Measurements from ENCODE around the gene ZDHHC16.
"Not testable (repeated sequence)": the region's sequence is repeated elsewhere in the genome, so short reads cannot be mapped to it uniquely, and the experiment has no call there.

The ZDHHC16 gene

DNA sequence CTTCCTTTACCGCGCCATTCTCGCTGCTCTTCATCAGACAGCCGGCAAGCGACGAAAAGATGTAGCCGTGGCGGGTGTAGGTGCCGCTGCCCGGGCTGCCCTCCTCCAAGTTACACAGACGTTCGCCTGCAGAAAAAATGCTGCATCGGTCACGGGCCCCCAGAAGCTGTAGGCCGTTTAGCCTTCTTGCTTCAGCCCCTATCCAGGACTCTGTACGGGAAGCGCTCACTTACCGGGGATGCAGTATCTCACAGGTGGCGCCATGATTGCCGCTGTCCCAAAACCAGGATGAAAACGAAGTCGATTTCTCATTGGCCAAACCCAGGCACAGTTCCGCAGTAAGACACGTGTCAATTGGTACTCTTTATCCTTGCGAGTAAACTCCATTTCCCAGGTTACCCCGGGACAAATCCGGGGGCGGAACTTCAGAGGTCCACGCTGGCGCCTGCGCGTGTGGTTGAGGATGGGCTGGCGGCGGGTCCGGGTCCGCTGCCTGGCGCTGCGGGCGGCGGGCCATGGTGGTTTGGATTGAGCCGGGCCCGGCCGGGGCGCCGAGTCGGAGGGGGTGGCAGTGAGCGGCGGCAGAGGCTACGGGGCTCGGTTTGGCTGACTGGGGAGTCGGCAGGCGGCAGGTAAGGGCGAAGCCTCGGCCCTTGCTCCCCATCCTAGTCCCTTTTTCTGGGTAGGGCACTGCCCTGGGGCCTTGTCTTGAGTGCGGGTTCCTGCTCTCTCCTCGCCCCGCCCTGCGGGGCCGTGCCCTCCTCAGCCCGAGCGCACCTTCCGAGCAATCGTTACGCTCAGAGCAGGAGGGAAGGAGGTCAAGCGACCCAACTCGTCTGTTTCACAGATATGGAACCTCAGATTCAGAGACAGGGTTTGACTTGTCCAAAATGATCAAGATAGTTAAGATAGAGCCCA is at the start of gene ZDHHC16, which contains the start of gene EXOSC1:
ZDHHC16 (plus strand) TSS at position 454 of the 918 bp plus-strand sequence. CDS start 5,501 bp downstream, outside the sequence.
EXOSC1 (minus strand) TSS at position 285 of the 918 bp plus-strand sequence; CDS start at position 264, 21 bp downstream.
- DNase-seq (ENCODE audit: low spot score): peak; percentile 98

DNA sequence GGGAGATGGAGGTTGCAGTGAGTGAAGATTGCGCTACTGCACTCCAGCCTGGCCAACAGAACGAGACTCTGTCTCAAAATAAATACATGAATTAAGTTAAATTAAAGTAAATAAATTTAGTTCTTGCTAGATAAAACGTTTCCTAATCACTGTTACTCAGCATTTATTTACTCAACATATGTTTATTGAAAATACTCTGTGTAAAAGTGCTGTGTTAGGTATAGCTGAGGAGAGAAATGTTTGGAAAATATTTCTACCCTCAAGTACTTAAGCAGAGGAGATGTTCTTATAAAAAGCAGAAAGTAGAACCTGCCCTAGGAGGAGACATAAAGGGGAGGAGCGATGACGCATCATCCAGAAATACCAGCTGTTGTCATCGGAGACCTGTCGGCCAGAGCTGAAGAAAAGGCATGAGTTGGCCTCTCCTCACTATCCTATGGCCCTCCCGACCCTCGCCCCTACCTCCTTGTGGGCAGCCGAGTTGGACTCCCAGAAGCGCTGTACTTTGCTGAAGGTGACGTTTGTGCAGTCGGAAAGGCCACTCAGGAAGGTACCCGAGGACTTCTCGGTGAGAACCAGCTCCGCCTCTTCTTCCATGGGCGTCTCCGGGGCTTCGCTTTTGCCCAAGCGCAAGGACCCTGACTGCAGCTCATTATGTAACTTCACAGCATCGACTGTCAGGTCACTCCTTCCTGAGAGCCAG is 46.0 kb upstream of the ZDHHC16 start:
- no peak for DNase-seq (ENCODE audit: low spot score)

DNA sequence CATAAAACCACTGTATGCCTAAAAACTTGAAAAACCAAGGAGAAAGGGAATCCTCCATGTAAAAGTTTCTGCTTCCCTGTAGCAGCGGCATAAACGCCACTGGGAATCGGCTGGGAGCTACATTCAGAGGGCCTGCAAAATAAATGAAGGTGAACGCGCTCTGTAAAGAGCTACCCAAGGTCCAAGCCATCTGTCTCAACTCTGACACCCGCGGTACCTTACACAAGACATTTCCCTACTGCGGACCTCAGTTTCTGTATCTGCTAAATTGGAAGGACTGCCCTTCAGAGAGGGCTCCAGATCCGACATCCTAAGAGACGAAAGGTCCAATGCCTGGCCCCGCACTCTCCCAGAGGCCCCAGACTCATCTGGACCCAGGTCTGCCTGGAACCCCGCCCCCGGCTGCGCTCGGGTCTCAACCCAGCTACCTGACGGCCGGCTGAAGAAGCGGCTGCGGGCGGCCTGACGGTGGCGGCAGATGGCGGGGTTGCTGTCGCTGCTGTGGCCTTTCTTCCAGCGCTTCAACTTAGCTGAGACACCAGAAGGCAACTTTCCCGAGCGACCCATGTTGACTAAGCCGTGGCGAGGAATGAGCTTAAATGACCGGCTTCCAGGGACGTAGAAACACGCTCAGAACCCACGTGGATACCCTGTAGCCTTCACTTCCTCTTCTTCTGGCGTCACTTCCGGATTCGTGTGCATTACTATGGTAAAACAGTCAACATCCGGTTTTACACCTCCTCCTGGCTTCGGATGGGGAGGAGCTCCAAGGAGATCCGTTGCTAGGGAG is 45.1 kb upstream of the ZDHHC16 start, which contains the start of gene RRP12:
RRP12 (minus strand) TSS at position 676 of the 790 bp plus-strand sequence; CDS start at position 567, 109 bp downstream.
- DNase-seq (ENCODE audit: low spot score): peak; percentile 98

DNA sequence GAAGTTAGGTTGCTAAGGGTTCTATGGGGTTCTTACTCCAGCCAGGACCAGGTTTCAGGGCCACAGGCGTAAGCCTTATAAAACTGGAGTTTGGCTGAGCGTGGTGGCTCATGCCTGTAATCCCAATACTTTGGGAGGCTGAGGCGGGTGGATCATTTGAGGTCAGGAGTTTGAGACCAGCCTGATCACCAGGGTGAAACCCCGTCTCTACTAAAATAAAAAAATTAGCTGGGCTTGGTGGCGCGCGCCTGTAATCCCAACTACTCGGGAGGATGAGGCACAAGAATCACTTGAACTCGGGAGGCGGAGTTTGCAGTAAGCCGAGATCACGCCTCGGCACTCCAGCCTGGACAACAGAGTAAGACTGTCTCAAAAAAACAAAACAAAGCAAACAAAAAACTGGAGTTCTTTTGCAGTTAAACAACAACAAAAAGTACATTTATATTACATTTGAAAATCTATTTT is 44.5 kb upstream of the ZDHHC16 start:
- DNase-seq (ENCODE audit: low spot score): no peak

DNA sequence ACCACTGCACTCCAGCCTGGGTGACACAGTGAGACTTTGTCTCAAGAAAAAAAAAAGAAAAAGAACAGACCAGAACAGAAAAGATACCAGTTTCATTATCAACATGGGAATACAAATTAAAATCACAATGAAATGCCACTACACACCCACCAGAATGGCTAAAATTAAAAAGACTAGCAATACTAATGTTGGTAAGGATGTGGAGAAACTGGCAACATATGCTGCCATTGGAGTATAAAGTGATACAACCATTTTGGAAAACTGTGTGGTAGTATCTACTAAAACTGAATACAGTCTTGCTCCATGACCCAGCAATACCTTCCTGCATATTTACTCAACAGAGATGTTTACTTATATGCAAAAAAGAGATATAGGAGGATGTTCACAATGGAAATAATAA is 41.9 kb upstream of the ZDHHC16 start:
- no peak for DNase-seq (ENCODE audit: low spot score)

DNA sequence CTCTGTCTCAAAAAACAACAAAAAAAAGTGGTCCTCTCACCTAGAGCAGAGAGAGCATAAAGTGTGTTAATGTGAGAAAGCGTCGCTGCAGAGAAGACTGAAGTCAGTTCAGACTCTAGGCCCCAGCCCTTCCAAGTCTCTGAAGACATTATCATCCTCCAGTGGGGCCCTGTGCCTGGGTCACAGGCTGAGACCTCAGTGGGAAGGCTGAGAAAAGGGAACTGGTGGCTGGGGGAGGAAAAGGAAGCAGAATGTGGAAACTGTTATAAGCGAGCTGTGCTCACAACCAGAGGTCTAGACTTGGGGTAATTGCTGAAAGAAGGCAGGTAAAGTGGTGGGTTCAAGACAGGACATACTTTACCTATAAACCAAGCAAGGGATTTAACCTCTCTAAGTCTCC is 39.9 kb upstream of the ZDHHC16 start:
- DNase-seq (ENCODE audit: low spot score): peak; percentile 58

DNA sequence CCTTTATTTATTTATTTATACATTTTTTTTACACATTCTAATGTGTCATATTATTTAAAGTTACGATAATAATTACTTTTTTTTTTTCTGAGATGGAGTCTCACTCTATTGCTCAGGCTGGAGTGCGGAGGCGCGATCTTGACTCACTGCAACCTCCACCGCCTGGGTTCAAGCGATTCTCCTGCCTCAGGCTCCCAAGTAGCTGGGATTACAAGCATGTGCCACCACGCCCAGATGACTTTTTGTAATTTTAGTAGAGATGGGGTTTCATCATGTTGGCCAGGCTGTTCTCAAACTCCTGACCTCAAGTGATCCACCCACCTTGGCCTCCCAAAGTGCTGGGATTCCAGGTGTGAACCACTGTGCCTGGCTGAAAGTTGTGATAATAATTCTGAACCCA is 39.5 kb upstream of the ZDHHC16 start:
- not testable (repeated sequence) for DNase-seq (ENCODE audit: low spot score)

DNA sequence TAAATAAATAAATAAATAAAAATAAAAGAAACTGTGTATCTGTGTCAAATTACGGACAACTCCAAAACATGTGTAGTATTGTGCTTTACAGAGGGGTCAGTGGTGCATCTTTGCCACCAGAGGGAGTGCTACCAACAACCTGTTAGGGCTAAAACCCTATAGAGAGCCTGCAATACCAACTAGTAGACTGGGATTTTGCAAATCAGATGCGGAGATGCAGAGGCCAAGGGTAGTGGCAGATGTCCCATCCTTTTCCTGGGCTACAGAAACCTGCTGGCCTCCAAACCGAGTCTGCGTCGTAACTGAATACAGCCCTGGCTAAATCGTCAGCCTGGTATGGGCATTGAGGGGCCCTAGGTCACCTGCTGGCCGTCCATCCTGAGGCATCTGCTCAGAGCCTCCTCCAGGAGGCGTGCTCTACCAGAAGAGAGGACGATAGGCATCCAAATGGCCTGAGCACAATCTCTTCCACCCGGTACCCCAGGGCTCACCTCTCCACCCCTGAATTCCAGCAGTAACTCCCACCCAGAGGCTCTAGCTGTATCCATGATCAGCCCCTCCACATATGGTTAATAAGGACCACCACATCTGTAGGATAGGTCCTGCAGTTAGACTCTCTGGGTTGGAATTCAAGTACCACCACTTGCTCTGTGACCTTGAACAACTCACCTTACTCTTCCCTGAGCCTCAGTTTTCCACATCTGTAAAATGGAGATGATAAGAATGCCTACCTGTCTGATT is 38.6 kb upstream of the ZDHHC16 start:
- DNase-seq (ENCODE audit: low spot score): peak; percentile 88

DNA sequence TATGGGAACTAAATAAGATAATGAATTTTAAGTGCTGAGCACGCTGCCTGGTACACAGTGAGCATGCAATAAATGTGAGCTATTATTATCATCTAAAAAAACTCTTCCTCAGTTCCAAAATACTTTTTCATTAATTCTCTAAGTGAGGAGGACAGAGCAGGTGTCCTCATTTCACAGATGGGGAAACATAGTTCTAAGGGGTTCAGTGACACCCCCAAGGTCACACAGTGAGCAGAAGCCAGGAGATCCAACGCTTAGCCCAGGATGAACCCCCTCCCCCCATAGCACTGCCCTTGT is 38.1 kb upstream of the ZDHHC16 start:
- no peak for DNase-seq (ENCODE audit: low spot score)

DNA sequence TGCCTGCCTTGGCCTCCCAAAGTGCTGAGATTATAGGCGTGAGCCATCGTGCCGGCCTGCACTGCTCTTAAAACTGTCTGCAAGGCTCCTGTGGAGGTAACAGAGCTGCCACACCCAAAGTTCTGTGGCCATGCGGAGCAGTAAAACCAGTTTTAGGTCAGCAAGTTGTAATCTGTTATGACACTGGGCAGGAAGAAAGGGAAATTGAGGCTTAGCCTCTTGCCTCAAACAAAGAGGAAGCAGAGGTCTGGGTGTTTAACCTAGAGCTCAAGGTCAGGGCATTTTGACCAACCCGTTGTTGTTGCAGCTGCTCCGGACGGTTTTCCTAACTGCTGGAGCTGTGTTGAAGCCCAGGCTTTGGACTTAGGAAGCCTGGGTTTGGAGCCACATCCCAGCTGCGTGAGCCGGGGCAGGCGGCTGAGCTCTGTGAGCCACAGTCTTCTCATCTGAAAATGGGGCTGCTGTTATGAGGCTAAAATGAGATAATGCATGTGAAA is 37.4 kb upstream of the ZDHHC16 start:
- no peak for DNase-seq (ENCODE audit: low spot score)

DNA sequence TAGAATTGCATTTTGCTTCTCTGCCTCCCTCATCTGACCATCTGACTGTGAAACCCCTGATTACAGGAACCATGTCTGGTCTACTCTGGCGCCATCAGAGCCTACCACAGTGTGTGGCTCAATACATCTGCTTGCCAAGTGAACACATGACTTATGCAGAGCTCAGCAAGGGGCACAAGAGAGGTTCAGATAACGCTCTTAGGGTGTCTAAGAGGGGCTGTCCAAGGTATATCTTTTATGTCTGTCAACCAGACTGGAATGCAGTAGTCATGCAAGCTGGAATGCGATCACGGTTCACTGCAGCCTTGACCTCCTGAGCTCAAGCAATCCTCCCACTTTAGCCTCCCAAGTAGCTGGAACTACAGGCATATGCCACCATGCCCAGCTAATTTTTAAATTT is 34.6 kb upstream of the ZDHHC16 start:
- DNase-seq (ENCODE audit: low spot score): no peak

DNA sequence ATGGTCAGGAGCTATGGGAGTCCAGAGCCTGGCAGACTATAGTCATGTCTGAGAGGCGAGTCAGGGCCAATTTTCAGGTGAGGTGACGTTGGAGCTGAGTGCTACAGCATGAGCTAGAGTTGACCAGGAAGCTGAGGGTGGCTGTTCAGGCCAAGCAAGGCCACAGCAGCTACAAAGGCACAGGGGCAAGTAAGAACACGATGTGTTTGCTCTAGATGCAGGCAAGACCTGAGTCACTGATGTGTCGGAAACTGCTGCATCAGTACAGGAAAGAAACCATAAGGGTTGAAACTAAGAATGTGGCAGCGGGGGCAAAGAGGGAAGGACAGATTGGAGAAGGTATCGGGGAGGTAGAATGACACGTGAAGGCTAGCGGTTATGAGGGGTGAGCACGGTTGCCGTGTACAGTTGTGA is 33.1 kb upstream of the ZDHHC16 start:
- DNase-seq (ENCODE audit: low spot score): no peak

DNA sequence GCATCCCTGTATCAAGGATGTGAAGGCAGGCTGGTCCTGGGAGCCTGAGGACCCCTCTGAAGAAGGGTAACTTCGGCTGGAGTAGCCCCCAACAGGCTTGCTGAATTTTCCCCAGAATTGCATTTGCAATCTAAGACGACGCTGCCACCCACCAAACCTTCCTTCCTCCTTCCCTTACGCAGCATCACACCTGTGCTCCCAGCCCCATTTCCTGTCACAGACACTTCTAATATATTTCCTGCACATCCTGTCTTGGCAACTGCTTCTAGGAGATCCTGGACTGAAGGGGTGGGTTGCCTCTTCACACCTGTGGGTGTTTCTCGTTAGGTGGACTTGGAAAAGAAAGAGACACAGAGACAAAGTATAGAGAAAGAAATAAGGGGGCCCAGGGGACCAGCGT is 29.4 kb upstream of the ZDHHC16 start:
- no peak for DNase-seq (ENCODE audit: low spot score)

DNA sequence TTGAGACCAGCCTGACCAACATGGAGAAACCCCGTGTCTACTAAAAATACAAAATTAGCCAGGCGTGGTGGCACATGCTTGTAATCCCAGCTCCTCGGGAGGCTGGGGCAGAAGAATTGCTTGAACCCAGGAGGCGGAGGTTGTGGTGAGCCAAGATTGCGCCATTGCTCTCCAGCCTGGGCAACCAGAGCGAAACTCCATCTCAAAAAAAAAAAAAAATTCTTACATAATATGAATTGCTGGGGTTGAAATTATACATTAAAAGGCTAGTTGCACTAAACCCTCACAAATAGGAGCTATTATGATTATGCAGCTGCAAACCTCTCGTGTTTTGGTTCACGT is 22.2 kb upstream of the ZDHHC16 start:
- not testable (repeated sequence) for DNase-seq (ENCODE audit: low spot score)

DNA sequence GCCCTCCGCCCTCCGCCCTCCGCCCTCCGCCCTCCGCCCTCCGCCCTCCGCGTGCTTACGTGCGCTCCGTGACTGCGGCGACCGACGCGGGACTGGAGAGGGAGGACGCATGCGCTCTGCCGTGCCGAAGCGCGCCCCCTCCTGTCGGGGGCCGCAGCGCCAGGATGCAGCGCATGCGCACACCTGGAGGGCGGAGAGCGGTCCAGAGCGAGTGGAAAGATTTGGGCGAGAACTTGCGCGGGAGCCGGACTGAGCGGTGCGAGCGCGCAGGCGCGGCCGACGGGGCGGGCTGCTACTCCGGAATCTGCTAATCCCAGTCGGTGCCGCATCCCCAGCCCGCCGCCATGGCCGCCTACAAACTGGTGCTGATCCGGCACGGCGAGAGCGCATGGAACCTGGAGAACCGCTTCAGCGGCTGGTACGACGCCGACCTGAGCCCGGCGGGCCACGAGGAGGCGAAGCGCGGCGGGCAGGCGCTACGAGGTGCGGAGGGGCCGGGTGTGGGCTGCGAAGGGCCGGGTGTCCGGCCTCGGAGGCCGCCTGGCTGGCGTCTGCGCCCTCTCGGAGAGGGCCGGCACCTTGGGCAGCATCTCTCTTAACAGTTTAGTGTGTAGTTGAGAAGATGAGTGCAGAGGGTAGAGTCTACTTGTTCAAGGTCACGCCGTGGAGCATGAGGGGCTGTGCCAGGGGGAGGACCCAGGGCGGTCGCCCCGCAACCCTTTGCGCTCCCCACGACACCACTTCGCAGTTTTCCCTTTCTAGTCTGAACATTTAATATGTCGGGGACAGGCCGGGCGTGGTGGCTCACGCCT is 19.8 kb upstream of the ZDHHC16 start, which contains the start of gene PGAM1:
PGAM1 (plus strand) TSS at position 228 of the 812 bp plus-strand sequence; CDS start at position 345, 117 bp downstream.
- DNase-seq (ENCODE audit: low spot score): peak; percentile 98

DNA sequence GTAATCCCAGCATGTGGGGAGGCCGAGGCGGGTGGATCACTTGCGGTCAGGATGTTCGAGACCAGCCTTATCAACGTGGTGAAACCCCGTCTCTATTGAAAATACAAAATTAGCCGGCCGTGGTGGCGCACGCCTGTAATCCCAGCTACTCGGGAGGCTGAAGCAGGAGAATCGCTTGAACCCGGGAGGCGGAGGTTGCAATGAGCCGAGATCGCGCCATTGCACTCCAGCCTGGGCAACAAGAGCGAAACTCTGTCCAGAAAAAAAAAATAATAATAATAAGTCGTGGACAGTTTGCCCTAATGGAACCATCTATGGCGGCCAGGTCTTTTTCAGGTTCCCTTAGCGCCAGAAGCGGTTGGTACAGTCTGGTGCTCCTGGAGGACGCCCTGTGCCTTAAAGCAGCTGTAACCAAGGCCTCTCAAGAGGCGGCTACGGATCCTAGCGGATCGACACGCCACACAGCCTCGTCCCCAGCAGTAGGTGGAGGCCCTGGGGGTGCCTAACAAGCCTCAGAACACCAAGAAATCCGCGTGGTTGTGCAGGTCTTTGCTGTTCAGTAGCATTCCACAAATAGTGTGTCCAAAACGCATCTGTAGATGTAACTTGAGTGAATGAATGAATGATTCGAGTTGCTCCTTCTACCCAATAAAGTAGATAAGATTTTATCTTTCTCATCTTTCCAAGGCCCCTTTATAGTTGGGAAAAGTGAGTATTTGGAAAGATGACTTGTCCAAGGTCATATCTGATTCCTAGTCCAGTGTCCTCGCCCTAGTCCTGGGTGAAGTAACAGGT is 19.0 kb upstream of the ZDHHC16 start:
- no peak for DNase-seq (ENCODE audit: low spot score)

DNA sequence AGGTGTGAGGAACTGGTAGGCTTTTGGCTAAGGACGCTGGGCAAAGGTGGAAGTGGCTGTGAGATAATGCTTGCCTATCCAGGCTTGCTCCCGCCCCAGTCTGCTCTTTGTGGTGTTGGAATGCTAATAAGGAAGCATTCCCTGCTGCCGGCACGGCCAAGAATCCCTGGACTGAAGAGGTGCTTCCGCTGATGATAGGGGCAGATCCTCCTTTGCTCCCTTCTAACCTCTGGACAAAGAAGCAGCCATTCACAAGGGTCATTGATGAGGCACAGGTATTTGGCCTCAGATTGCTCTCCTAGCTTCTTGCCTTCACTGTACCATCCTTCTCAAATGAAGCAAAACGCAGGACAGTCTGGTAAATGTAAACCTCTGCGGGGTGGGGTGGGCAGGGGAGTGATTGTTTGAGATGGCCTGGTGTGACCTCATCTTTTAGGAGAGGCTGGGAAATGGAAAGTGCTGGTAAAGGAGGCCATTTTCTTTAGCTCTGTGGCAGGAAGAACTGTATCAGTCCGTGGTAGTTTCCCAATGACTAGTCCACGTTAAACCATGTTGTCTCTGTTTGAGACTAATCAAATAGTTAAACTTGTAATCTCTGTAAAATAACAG is 18.3 kb upstream of the ZDHHC16 start:
- DNase-seq (ENCODE audit: low spot score): no peak

DNA sequence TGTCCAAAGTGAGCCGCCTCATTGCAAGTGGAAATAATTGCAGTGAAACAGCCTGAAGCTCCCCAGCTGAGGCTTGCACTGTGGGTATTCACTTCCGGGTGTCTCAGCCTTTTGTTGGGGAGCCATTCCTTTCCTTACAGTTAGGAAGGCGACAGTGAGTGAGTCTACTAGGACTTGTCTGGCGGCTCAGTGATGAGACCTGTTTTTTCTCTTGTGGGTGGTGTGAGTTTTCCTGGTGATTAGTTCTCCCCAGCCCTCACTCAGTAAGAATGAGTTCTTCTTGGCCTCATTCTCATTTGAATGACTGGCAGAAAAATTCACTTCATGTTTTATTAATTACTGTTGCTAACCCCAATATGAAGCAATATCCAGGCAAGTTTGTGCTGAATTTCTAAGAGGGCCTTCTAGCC is 17.4 kb upstream of the ZDHHC16 start:
- no peak for DNase-seq (ENCODE audit: low spot score)

DNA sequence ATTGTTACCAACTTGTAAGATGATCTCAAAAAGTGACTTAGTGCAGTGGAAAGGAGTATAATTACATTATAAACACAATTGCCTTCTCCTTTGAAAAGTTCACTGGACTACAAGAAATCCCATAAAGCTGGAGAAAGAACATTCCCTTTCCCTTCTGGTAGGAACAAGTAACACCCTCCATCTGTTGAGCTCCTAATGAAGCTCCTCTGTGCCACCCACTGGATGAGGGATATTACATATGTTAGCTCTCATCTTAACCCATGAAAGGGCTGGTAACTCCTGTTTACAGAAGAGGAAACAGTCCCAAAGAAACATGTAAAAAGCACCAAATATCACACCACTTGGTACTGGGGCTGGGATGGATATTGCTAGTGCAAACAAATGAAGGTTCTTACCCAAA is 11.9 kb upstream of the ZDHHC16 start:
- DNase-seq (ENCODE audit: low spot score): no peak
